HL-60 (cell line): ENCODE data around the gene ESYT2.

Source experiments
- DNase-seq, 2 experiments: peaks; one replicate each; pipeline ENCODE4 v3.0.0-alpha.2; 2010 to 2020; ENCODE audit warnings: low read depth in 1 of 2, low spot score in 1 of 2
- H3K27ac ChIP-seq: fragments of 250-450 bp; sonication (Bioruptor Pico); replicated peaks from 2 replicates; pipeline ENCODE4 v1.5.1; 2020; ENCODE audit warnings: mild to moderate bottlenecking, moderate library complexity
- H3K27me3 ChIP-seq: fragments of 250-450 bp; sonication (Bioruptor Pico); 2 replicates; pipeline ENCODE4 v1.5.1; 2021; ENCODE audit warnings: mild to moderate bottlenecking, moderate library complexity; ENCODE audit not compliant: insufficient read depth, poor library complexity, severe bottlenecking
- H3K4me3 ChIP-seq: replicated peaks from 2 replicates; pipeline ENCODE4 v1.5.1; 2011; ENCODE audit warnings: mild to moderate bottlenecking, control low read depth, low read length; ENCODE audit not compliant: insufficient read depth
- GABPA ChIP-seq: IDR thresholded peaks from 2 replicates; pipeline ENCODE4 v1.6.1; 2012; ENCODE audit warnings: low read depth
- POLR2AphosphoS5 ChIP-seq: IDR thresholded peaks from 2 replicates; pipeline ENCODE4 v1.6.1; 2012; ENCODE audit warnings: low read depth
- SPI1 ChIP-seq: IDR thresholded peaks from 2 replicates; pipeline ENCODE4 v1.6.1; 2012; ENCODE audit warnings: low read depth, mild to moderate bottlenecking, borderline replicate concordance
- TF ChIP-seq, protein P1 (sequence below): IDR thresholded peaks from one replicate; pipeline ENCODE4 v1.5.1; 2011; ENCODE audit warnings: low read length, control low read depth, inconsistent platforms; ENCODE audit not compliant: insufficient read depth
- TF ChIP-seq, protein P2 (sequence below): IDR thresholded peaks from 2 replicates; pipeline ENCODE4 v1.6.1; 2012; ENCODE audit warnings: low read depth; ENCODE audit not compliant: insufficient replicate concordance

ESYT2 gene

DNA sequence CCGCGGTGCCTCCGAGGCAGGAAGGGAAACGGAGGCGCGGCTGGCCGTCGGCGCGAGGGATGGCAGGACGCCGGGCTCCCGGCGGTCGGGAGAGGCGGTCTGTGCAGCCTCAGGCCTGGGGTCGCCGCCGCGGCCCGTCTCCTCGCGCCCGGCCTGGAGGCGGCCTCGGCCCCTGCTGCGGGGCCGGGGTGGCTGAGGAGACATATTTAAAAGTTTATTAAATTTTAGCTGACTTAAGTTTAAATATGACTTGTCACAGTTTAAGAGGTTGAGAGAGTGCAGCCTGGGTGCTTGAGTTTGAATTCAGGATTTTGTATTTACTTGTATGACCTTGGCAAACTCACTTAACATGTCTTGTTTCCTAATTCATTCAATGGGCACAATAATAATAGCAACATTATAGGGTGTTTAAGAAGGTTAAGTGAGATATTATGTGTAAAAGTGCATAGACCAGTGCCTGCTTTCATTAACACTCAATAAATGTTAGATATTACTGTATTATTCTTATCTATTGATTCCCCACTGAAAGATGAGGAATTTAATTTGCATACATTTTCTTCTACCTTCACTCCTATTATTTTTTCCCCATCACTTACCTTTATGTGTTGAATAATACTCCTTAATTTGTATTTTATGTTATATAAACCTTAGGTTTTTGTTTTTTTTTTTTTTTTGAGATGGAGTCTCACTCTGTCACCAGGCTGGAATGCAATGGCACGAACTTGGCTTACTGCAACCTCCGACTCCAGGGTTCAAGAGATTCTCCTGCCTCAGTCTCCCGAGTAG, 27.8 kb upstream of the ESYT2 start:
- no peaks in the 10 kb centered on the region for H3K27me3 ChIP-seq
- no peak for TF ChIP-seq GABPA
- TF ChIP-seq, protein P1, sequence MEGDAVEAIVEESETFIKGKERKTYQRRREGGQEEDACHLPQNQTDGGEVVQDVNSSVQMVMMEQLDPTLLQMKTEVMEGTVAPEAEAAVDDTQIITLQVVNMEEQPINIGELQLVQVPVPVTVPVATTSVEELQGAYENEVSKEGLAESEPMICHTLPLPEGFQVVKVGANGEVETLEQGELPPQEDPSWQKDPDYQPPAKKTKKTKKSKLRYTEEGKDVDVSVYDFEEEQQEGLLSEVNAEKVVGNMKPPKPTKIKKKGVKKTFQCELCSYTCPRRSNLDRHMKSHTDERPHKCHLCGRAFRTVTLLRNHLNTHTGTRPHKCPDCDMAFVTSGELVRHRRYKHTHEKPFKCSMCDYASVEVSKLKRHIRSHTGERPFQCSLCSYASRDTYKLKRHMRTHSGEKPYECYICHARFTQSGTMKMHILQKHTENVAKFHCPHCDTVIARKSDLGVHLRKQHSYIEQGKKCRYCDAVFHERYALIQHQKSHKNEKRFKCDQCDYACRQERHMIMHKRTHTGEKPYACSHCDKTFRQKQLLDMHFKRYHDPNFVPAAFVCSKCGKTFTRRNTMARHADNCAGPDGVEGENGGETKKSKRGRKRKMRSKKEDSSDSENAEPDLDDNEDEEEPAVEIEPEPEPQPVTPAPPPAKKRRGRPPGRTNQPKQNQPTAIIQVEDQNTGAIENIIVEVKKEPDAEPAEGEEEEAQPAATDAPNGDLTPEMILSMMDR, result no peak
- no peak for TF ChIP-seq POLR2AphosphoS5
- TF ChIP-seq SPI1, result no peak
- TF ChIP-seq, protein P2, sequence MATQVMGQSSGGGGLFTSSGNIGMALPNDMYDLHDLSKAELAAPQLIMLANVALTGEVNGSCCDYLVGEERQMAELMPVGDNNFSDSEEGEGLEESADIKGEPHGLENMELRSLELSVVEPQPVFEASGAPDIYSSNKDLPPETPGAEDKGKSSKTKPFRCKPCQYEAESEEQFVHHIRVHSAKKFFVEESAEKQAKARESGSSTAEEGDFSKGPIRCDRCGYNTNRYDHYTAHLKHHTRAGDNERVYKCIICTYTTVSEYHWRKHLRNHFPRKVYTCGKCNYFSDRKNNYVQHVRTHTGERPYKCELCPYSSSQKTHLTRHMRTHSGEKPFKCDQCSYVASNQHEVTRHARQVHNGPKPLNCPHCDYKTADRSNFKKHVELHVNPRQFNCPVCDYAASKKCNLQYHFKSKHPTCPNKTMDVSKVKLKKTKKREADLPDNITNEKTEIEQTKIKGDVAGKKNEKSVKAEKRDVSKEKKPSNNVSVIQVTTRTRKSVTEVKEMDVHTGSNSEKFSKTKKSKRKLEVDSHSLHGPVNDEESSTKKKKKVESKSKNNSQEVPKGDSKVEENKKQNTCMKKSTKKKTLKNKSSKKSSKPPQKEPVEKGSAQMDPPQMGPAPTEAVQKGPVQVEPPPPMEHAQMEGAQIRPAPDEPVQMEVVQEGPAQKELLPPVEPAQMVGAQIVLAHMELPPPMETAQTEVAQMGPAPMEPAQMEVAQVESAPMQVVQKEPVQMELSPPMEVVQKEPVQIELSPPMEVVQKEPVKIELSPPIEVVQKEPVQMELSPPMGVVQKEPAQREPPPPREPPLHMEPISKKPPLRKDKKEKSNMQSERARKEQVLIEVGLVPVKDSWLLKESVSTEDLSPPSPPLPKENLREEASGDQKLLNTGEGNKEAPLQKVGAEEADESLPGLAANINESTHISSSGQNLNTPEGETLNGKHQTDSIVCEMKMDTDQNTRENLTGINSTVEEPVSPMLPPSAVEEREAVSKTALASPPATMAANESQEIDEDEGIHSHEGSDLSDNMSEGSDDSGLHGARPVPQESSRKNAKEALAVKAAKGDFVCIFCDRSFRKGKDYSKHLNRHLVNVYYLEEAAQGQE, result no peak
- peak overlapping the region; percentile 63 for H3K27ac ChIP-seq
- DNase-seq, result no peak
- H3K4me3 ChIP-seq, result peak overlapping the region; percentile 89

DNA sequence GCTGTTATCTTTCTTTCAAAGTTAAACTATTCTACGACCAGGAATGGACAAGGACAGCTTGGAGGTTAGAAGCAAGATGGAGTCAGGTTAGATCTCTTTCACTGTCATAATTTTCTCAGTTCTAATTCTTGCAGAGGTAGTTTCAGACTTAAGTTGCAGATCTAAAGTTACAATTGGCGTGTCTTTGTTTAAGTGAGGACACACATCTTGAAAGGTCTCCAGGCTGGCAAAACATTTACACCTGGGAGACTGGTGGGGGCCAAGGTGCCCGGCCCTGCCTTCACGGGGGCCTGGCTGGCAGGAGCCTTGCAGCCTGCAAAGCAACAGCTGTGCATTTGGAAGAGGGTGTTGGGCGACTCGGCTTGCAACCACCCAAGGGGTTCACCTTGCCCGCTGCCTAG, 25.4 kb upstream of the ESYT2 start:
- DNase-seq, result no peak
- Histone ChIP-seq H3K27me3 (no peaks in the 10 kb centered on the region), H3K4me3 (no peak overlapping the region), H3K27ac (no peak overlapping the region)
- TF ChIP-seq, protein P1, result no peak
- TF ChIP-seq SPI1, result no peak

DNA sequence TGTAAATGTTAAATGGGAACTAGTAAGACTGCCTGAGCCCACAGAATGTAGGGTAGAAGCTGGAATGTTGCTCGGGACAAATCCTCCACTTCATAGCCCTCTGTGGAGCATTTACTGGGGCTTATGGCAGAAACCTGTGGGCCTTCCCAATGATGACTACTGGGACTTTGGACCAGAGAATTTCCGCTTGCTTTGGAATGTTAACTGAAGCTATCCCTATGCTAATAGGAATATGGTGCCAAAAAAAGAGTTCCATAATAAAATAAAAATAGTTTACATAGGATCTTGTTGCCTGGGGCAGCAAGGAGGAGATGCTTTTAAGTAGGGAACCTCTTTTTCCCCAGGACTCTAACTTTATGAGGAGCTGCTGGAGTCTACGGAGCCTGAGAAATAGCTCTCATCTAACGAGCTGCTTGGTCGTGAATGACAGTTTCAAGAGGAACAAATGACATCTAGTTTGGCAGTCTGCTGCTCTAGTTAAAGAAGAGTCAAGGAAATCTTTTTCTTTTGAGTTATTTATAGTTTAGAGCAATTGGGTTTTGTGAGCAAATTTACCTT, 21.3 kb upstream of the ESYT2 start:
- no peak for TF ChIP-seq SPI1
- no peak for TF ChIP-seq POLR2AphosphoS5
- no peak for TF ChIP-seq GABPA
- TF ChIP-seq, protein P1, result no peak
- TF ChIP-seq, protein P2, result no peak
- Histone ChIP-seq H3K27ac (no peak overlapping the region), H3K4me3 (no peak overlapping the region), H3K27me3 (no peaks in the 10 kb centered on the region)
- DNase-seq, result no peak
